Measurements from ENCODE around the gene BDH2.

The BDH2 gene

DNA sequence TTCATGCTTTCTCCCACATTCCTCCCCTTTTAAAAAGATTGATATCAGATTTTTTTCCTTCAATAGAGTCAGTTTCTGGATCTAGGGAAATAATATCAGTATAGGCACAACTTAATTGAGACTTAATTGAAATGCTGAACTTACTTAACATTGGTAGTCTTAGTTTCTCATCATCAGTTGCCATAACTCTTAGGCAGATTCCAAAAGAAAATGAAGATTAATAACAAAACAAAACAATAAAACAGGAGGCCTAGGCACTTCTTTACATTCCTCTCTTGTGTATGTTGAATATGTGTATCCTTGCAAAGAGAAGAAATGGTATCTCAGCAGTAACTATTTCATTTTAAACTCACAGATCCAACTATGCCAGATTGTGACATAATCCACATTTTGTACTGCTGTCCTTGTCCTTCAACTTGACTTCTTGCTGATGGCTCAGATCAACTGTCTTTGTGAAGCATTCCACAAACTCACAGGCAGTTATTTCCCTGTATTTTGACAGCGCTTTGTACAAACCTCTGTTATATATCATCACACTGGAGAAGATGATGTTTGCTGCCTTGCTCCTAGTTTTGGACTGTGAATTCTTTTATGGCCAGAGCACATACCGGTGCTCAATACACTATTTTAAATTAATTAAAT lies 14.0 kb downstream of the BDH2 start:
- DNase-seq (ENCODE audit: low spot score) = no peak

DNA sequence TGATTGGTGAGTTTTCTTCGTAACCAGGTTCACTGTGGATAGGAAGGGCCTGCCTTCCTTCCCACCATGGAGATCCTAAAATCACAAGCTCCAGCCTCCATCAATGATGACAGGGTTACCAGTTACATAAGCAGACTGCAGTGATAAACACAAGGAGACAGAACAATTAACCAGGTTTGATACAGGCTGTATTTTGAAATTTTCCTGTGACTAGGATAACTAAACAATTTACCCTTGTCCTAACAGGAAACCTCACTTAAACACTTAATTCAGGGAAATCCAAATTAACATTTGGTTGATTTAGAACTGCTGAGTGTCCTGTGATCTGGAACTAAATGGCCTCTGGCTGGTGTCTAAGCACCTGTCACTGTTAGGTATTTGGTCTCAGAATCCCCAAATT lies 20.0 kb downstream of the BDH2 start:
- no peak for DNase-seq (ENCODE audit: low spot score)

DNA sequence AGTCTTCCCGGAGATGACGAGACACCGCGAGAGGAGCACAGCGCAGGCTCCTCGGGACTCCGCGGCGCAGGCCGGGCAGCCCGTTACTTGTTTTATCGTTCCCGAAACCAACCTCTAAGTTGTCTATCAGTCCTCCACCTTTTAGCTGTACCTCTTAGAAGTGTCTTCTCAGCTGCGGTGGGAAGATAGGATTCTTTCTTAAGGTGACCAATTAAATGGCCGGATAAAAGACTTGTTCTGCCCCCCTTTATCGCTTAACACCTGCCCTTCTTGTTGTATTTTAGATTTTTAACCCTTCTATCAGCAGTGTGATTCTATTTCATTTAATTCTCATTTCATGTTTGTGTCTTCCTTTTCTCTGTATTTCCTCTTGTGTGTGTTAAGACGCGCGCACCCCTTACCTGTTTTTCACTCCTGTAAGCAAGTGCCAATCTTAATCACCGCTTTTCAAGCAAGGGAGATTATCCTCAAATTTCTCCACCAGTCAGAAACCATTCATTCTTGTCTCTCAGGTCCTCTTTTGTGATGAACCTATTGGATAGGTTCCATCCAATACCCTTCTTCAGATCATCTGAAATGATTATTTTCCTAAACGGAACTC lies 22.8 kb downstream of the BDH2 start, which contains the start of gene SLC9B2:
SLC9B2 (minus strand) TSS at position 15 of the 601 bp plus-strand sequence. CDS start 9,211 bp downstream, outside the sequence.
- no peak for DNase-seq (ENCODE audit: low spot score)

DNA sequence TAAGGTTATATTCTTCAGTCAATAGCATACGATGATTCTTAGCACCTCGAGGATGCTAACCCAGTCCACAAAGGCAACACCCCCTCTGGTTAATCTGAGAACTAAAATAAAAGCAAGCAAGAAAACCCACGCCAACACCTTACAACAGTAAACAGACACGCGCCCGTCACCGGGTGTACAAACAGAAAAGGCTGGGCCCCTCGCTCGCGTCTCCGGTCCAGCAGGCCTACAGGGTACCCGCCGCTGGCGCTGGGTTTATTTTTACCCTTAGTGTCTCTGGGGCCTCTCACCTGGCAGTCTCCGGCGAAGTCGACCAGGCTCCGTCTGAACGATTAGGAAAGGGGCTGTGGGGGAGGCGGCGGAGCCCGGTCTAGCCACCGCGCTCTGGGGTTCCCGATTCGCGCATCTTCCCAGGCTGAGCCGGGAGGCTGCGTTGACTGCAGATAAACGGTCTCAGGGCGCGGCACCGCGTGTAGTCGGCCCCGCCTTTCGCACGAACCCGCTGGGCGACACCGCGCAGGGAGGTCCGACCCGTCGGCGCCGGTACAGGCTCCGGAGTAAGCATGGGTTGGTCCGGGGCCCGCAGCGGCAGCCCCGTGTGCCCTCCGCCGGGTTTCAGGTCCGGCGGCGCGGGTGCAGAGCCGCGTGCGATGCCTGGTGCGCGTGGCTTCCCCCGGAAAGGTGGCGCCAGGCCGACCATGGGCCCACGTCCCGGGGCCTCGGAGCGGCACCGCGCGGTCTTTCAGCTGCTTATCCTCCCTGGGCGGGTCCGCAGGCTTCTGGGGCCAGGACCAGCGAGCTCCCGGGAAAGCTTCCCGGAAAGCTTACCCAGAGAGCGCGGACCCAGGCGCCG lies 23.5 kb downstream of the BDH2 start:
- DNase-seq (ENCODE audit: low spot score) = peak; percentile 52

DNA sequence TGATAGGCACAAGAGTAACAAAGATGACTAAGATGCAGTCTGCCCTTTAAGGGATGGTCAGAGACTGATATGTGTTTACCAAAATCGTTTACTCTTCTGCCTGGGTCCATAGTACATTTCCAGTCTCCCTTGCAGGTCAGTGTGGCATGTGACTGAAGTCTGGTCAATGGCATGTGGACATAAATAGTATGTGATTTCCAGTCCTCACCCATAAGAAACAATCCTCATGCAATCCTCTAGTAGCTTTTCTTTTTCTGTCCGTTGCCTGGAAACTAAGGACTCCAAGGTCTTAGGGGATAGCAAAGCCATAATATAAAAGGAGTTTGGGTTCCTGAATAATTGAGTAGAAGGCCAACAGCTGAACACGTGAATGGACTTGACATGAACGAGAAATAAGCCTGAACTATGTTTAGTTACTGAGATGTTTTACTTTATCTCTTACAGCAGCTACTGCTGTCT lies 24.2 kb downstream of the BDH2 start:
- DNase-seq (ENCODE audit: low spot score) = peak; percentile 44

DNA sequence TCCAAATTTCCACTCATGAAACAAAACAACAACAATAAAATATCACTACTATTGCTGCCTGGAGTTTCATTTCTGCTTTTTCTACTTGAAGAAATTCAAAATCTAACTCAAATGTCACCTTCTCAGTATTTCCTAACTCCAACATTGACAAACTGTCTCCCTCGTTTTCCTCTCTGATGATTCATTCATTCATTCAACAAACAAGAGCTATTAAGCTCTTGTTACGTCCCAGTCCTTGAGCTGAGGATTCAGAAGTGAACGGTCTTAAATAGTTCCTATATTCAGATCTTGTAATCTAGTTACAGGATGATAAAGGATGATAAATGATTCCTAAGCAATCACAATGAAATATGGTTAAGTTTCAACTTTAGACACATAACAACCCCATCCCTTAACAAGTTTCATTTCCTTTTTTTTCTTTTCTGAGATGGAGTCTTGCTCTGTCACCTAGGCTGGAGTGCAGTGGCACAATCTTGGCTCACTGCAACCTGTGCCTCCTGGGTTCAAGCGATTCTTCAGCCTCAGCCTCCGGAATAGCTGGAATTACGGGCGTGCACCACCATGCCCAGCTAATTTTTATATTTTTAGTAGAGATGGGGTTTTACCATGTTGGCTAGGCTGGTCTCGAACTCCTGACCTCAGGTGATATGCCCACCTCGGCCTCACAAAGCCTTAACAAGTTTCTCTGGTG lies 24.7 kb downstream of the BDH2 start:
- DNase-seq (ENCODE audit: low spot score) = no peak

DNA sequence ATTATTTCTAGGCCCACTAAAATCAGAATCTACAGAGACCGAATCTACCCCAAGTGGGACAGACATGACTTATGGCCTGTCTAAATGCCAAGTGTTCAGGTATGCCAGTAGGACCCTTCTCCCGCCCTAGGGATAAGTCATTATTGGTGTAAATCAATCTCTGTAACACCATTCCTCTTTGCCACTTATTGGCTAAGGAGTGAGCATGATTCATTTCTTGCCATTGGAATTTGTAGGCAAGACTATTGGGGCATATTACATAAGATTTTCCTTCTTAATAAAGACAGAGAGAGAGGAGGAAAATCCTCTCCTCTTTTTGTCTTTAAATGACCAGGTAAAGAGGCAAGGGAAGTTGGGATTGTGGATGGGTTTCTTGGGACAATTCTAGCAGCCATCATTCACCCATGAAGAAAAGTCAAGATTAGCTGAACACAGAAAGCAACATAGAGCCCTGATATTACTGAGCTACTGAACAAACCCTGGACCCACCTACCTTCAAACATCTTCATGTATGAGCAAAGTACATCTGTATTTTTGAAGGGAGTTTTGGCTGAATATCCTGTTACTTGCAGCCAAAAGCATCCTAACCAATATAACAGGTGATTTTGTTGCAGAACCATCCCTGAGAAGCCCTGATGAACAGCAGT lies 25.7 kb downstream of the BDH2 start:
- no peak for DNase-seq (ENCODE audit: low spot score)

DNA sequence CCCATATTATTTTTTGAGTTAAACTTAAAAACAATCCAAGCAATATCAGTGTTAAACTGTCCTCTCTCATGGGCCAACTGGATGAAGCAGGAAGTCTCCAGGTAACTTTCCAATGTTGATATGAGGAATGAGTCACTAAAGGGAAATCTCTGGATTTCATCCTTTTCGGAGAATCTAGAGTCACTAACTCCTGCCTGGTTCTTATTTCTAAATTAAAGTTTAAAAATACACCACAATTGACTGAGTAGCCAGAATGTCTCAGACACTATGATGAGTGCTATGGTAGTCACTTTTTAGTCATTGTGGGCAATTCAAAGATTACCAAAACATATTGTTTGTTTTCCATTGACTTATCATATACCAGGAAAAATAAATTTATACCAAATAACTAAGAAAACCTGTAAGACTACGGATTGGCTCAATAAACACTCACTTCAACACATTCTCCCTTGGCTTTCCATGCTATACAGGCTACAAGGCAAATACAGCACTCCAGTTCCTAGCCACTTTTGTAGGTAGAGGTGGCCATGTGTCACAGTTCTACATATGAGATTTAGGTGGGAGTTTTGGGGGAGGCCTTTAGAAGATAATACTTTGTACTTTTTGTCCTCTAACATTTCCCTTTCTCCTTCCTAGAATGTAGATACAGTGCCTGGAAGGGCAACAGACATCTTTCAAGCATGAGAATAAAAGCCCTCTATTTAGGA lies 31.6 kb downstream of the BDH2 start:
- no peak for DNase-seq (ENCODE audit: low spot score)

DNA sequence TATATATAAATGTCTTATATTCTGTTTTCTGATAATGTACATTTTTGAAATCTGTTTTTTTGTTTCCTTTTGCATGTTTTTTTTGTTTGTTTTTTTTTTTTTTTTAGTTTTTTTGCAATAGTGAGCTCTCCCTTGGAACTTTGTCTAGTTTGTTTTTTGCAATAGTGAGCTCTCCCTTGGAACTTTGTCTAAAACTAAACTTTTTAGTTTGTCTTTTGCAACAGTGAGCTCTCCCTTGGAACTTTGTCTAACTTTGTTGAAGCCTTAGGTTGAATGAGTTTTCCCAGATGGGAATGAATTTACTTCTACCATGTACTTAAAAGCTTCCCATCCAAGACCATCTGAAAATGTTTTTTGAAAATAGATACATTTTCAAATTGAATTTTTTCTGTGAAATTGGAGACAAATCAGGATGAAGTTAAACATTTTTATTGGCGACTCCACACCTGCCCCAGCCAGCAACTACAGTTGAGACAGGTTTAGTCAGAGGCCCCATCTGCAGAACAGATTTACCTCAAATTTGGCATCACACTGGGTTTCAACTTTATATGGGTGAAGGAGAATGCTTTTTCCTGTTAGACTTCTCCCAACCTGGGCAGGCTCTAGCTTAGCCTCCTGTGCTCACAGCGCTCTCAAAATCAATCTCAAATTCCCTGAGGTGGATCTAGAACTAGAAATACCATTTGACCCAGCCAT lies 39.0 kb downstream of the BDH2 start:
- no peak for DNase-seq (ENCODE audit: low spot score)

DNA sequence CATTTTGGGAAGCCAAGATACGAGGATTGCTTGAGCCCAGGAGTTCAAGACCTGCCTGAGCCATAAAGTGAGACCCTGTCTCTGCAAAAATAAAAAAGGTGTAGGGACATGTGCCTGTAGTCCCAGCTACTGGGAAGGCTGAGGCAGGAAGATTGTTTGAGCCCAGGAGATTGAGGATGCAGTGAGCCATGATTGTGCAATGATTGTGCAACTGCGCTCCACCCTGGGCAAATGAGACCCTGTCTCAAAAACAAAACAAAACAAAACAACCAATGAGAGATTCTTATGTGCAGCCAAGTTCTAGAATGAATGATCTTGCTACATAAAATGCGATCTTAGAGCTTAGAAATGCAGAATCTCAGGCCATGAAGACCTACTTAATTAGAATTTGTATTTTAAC lies 45.6 kb downstream of the BDH2 start:
- DNase-seq (ENCODE audit: low spot score) = no peak

DNA sequence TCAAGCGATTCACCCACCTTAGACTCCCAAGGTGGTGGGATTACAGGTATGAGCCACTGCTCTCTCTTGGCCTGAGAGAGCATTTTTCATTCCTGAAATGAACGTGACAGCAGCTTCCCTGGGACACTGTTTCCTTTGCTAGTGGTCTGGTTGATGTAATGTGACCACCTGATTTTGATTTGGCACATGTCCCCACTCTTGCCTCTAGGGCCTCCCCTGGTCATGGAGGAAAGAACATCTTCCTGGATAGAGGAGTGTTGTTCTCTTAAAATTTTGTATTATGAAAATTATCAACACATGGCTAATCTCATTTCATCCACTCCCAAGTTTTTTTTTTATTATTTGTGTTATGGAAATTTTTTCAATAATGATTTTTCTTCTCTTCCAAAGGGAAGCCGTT lies 46.9 kb downstream of the BDH2 start:
- DNase-seq (ENCODE audit: low spot score) = no peak

DNA sequence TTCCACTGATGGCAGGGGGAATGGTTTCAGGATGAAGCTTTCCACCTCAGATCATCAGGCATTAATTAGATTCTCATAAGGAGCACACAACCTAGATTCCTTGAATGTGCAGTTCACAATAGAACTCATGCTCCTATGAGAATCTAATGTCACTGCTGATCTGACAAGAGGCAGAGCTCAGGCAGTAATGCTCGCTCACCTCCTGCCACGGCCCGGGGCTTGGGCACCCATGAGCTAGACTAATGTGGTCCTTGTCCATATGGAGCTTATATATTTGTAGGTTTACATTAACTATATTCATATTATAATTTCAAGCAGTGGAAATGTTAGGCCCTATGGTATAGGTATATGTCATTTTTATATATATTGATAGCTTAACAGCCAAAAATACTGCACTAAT lies 47.5 kb downstream of the BDH2 start:
- no peak for DNase-seq (ENCODE audit: low spot score)

DNA sequence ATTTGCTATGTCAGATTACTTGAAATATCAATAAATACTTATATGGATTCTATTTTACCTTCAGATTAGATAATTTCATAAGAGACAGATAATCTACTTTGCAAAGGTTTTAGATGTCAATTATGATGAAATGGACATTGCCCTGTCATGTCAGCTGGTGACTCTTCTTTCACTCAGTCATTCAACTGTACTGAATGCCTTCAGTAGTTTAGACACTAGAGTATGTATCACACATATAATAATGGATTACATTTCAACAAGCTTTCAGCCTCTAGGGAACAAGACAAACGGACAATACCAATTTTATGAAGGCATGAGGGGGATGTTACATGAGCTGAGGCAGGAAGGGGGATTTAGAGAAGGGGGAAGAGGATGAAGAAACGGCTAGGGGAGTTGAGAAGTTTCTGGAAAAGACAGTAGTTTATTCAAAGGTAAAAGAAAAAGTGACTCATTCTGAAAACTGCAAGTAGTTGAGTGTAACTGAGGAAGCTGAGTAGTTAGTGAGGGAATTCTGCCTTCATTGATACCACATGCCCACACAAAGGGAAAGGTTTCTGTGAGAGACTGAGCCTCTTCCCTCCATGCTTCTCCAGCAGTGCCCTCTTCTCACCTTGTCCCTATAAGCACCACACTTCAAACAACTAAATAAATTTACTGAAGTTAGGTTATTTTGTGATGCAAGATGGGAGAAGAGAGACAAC lies 48.7 kb downstream of the BDH2 start:
- DNase-seq (ENCODE audit: low spot score) = no peak

DNA sequence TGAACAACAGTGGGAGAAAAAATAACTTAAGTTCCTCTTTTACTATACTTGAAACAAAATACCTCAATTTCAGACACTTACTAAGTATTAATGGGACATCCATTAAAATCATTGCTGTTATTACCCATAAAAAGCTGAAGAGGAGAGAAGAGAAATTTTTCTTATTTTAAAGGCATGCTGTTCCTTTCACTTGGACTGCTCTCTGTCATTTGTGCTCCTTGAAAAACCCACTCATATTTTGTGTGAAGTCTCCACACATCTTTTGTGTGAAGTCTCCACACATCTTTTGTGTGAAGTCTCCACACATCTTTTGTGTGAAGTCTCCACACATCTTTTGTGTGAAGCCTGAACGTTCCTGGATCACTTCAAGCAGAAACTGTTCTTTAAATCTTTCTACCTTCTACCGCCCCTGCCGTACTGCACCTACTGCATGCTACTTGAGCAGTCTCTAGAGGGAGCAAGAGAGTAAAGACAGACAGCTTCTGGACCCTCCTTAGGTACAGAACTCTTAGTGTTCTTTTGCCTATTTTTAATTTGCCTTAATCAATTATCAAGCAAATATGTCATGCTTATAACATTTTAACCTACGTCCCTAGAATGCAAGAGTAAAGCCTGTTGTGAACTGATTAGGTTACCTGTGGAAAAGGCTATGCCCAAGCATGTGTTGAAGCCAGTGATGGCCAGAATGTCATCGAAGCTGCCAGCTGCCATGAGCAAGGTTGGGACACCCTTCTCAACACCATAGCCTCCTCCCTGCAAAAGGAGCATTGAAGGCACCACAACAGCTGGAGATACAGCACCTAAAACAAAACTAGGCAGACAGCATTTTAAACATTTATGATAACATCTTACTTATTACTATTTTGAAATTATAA lies 53.0 kb downstream of the BDH2 start:
- DNase-seq (ENCODE audit: low spot score) = peak; percentile 23

DNA sequence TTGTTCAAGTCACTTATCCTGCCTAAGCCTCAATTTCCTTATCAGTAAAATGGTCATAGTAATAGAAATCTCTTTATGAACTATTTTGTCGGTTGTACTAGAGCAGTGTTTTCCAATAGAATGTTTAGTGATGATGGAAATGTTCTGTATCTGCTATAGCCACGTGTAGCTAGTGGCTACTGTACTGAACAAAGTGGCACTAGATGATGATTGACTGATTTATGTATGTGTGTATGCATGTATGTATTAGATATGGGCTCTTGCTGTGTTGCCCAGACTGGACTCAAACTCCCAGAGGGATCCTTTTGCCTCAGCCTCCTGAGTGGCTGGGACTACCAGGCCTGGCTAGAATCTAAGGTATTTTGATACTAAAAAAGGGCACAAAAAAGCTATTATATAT lies 55.5 kb downstream of the BDH2 start:
- no peak for DNase-seq (ENCODE audit: low spot score)

DNA sequence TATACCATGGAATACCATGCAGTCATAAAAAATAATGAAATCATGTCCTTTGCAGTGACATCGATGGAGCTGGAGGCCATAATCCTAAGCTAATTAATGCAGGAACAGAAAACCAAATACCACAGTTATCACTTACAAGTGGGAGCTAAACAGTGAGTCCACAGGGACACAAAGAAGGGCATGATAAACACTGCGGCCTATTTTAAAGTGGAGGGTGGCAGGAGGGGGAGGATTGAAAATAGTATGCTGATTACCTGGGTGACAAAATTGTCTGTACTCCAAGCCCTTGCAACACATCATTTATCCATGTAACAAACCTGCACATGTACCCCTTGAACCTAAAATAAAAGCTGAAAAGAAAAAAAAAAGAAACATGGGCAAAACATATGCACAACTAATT lies 63.5 kb downstream of the BDH2 start:
- no peak for DNase-seq (ENCODE audit: low spot score)

DNA sequence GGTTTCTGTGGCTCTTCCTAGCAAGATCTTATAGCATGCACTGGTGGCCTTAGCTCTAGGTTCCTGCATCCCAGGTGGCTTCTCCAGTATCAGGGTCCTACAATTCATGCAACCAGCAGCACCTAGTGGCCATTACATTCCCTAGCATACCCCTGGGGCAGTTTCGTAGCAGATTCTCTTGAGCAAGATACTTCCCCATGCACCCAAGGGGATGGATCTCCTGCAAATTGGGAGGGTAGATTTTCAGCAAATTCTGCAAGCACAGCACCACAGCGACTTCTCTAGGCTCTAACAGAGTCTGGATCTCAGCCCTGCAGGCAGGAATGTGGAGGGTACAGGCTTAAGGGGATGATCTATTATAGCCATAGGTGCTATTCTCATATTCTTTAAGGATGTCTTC lies 67.1 kb downstream of the BDH2 start:
- peak; percentile 29 for DNase-seq (ENCODE audit: low spot score)

DNA sequence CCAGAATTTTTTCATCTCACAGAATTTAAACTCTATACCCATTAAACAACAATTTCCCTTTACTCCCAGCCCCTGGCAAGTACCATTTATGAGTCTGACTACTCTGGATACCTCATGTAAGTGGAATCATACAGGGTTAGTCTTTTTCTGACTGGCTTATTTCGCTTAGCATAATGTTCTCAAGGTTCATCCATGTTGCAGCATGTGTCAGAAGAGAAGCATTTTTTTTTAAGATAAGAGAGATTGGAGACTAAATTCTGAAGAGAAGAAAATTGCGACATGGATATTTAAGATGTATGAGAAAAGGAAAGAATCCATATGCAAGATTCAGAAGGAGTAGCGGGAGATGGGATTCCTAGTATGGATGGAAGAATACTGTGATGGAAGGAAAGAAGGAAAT lies 68.8 kb downstream of the BDH2 start:
- DNase-seq (ENCODE audit: low spot score) = no peak

DNA sequence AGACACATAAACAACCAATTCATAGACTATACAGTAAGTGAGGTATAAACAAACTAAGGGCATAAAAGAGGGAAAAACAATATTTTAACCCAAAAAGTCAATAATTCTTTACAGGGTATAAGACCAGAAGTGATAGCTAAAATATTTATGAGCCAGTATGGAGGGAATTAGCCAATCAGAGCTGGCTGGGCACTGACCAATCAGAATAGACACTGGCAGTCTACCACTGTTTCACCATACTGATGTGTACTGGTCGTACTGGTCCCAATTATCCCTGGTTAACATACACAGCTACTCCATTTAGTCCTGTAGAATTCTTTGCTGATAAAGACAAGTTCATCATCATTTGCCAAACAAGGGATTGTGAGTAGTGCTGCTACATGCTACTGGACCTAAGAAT lies 70.3 kb downstream of the BDH2 start:
- no peak for DNase-seq (ENCODE audit: low spot score)
